Suppressor macrophage (primary cell): ENCODE data around the gene OGFR.

Source experiments
- DNase-seq, 4 experiments: peaks; one replicate each; pipeline ENCODE4 v3.0.0-alpha.2; 2020 to 2022
- total RNA-seq, 17 experiments: gene quantifications; one replicate each; lab custom pipeline; 2026; ENCODE audit warnings: mixed read lengths in 6 of 17, inconsistent platforms in 3 of 17; lab: John Stamatoyannopoulos, UW

The OGFR gene
- total RNA-seq: 41.0 to 278 (median 85.2) reads per million in 17 experiments

- peak; percentile 44 to 85 (median 68) for DNase-seq
These were observed at the start of gene OGFR for GRCh38 chr20:62804627-62805154. Gene OGFR (plus strand): TSS chr20:62804835. CDS start chr20:62804860, 25 bp downstream.

- DNase-seq: no peak
These were observed 49.7 kb upstream of the OGFR start for GRCh38 chr20:62754991-62755356.

- no peak for DNase-seq
These were observed 48.6 kb upstream of the OGFR start for GRCh38 chr20:62755817-62756724.

GRCh38 chr20:62758226-62758912 is 46.3 kb upstream of the OGFR start:
- no peak for DNase-seq

- DNase-seq: peak in 3 of 4 experiments; percentile 17 to 24 (median 18)
These were observed 44.6 kb upstream of the OGFR start for GRCh38 chr20:62759981-62760431.

GRCh38 chr20:62760471-62760855 is 44.2 kb upstream of the OGFR start:
- no peak for DNase-seq

- no peak for DNase-seq
These were observed 43.5 kb upstream of the OGFR start for GRCh38 chr20:62760856-62761758.

- DNase-seq: no peak
These were observed 42.9 kb upstream of the OGFR start for GRCh38 chr20:62761759-62762131.

GRCh38 chr20:62762376-62762775 is 42.3 kb upstream of the OGFR start:
- DNase-seq: no peak

GRCh38 chr20:62762801-62763368 is 41.8 kb upstream of the OGFR start:
- DNase-seq: no peak

GRCh38 chr20:62763404-62763803 is 41.2 kb upstream of the OGFR start:
- no peak for DNase-seq

- DNase-seq: no peak
These were observed 40.3 kb upstream of the OGFR start for GRCh38 chr20:62764156-62764935.

- no peak for DNase-seq
These were observed 39.6 kb upstream of the OGFR start for GRCh38 chr20:62765021-62765420.

GRCh38 chr20:62765432-62766070 is 39.1 kb upstream of the OGFR start:
- no peak for DNase-seq

- no peak for DNase-seq
These were observed 38.6 kb upstream of the OGFR start for GRCh38 chr20:62766071-62766450.

GRCh38 chr20:62766716-62767115 is 37.9 kb upstream of the OGFR start:
- DNase-seq: peak in 1 of 4 experiments; percentile 29

- DNase-seq: no peak
These were observed 36.4 kb upstream of the OGFR start for GRCh38 chr20:62768234-62768546.

GRCh38 chr20:62768551-62769287 is 35.9 kb upstream of the OGFR start:
- DNase-seq: no peak

- DNase-seq: no peak
These were observed 35.1 kb upstream of the OGFR start for GRCh38 chr20:62769346-62770071.
